GM21423 (cell line): ENCODE results near the gene C5orf24.
A peak's percentile ranks its signal among the peaks of the same experiment; 100 is the strongest.
"Not testable (repeated sequence)": the region's sequence is repeated elsewhere in the genome, so short reads cannot be mapped to it uniquely, and the experiment has no call there.

Experiments
- ATAC-seq: cut with Tn5 transposase; IDR thresholded peaks from one replicate; pipeline ENCODE4 v1.9.1; 2021; ENCODE audit warnings: mild to moderate bottlenecking, moderate library complexity; ENCODE audit not compliant: unreplicated experiment

Gene C5orf24

GRCh38 chr5:134845852-134846640 lies at the start of gene C5orf24:
Gene C5orf24, plus strand, starts transcription at chr5:134845968. Its CDS starts 8,933 bp downstream, at chr5:134854901.
- ATAC-seq: peak; percentile 97

GRCh38 chr5:134798468-134798867 lies 47.3 kb upstream of the C5orf24 start:
- no peak for ATAC-seq

- no peak for ATAC-seq
Observed at GRCh38 chr5:134803821-134804220, 41.9 kb upstream of the C5orf24 start.

- peak; percentile 60 for ATAC-seq
Observed at GRCh38 chr5:134813407-134813806, 32.4 kb upstream of the C5orf24 start.

- peak; percentile 58 for ATAC-seq
Observed at GRCh38 chr5:134813827-134814226, 31.9 kb upstream of the C5orf24 start.

GRCh38 chr5:134817006-134817405 lies 28.8 kb upstream of the C5orf24 start:
- no peak for ATAC-seq

GRCh38 chr5:134818776-134819175 lies 27.0 kb upstream of the C5orf24 start:
- ATAC-seq: no peak

GRCh38 chr5:134819407-134819963 lies 26.3 kb upstream of the C5orf24 start:
- no peak for ATAC-seq

GRCh38 chr5:134821841-134822240 lies 23.9 kb upstream of the C5orf24 start:
- ATAC-seq: no peak

- no peak for ATAC-seq
Observed at GRCh38 chr5:134824681-134825080, 21.1 kb upstream of the C5orf24 start.

- ATAC-seq: no peak
Observed at GRCh38 chr5:134825212-134825611, 20.6 kb upstream of the C5orf24 start.

- ATAC-seq: no peak
Observed at GRCh38 chr5:134833340-134834032, 12.3 kb upstream of the C5orf24 start.

- ATAC-seq: no peak
Observed at GRCh38 chr5:134835623-134836022, 10.1 kb upstream of the C5orf24 start.

- no peak for ATAC-seq
Observed at GRCh38 chr5:134837530-134838181, 8.1 kb upstream of the C5orf24 start.

GRCh38 chr5:134838361-134838760 lies 7.4 kb upstream of the C5orf24 start:
- not testable (repeated sequence) for ATAC-seq

- no peak for ATAC-seq
Observed at GRCh38 chr5:134840811-134841210, 5.0 kb upstream of the C5orf24 start.

- ATAC-seq: no peak
Observed at GRCh38 chr5:134844252-134844651, 1.5 kb upstream of the C5orf24 start.

- no peak for ATAC-seq
Observed at GRCh38 chr5:134845335-134845851, 375 bp upstream of the C5orf24 start.

GRCh38 chr5:134846641-134846960 lies 833 bp downstream of the C5orf24 start:
- peak; percentile 1 for ATAC-seq

- ATAC-seq: not testable (repeated sequence)
Observed at GRCh38 chr5:134849434-134849933, 3.7 kb downstream of the C5orf24 start.

- ATAC-seq: no peak
Observed at GRCh38 chr5:134851307-134851923, 5.6 kb downstream of the C5orf24 start.
